Small intestine (tissue), 7 donors: ENCODE results near the gene RNASE8. TPM values are rescaled to one million over a fixed set of nuclear protein-coding genes. Genes with fewer than 3 reads are reported as not detected.

Experiments used
- DNase-seq, 2 donors: peaks; one replicate each; pipeline versions ENCODE4 v3.0.0 to v3.0.0-alpha.2; 2013
- FAIRE-seq: peaks from 2 replicates; lab custom pipeline; 2012; peaks lifted over from hg19 to GRCh38; lab: Jason Lieb, UNC
- H3K27ac ChIP-seq, 3 donors: one replicate each; pipeline ENCODE4 v1.5.1; 2013; ENCODE audit warnings: low read length in 2 of 3, mild to moderate bottlenecking in 2 of 3, control low read depth in 1 of 3, inconsistent platforms in 1 of 3, low read depth in 1 of 3, moderate library complexity in 1 of 3
- H3K27me3 ChIP-seq, 3 donors: one replicate each; pipeline ENCODE4 v1.6.1; 2013; ENCODE audit warnings: low read length in 3 of 3, inconsistent platforms in 1 of 3; ENCODE audit not compliant: control insufficient read depth in 3 of 3, insufficient read depth in 3 of 3
- H3K36me3 ChIP-seq, 3 donors: one replicate each; pipeline ENCODE4 v1.6.1; 2013; ENCODE audit warnings: low read length in 3 of 3, inconsistent platforms in 1 of 3, low read depth in 1 of 3, mild to moderate bottlenecking in 1 of 3, moderate library complexity in 1 of 3; ENCODE audit not compliant: control insufficient read depth in 3 of 3, insufficient read depth in 2 of 3
- H3K4me1 ChIP-seq, 3 donors: one replicate each; pipeline ENCODE4 v1.6.1; 2013; ENCODE audit warnings: low read length in 2 of 3, inconsistent platforms in 1 of 3, low read depth in 1 of 3, mild to moderate bottlenecking in 1 of 3, moderate library complexity in 1 of 3; ENCODE audit not compliant: control insufficient read depth in 3 of 3, insufficient read depth in 2 of 3
- H3K4me3 ChIP-seq, 3 donors: one replicate each; pipeline ENCODE4 v1.5.1; 2013; ENCODE audit warnings: low read length in 3 of 3, control low read depth in 1 of 3, inconsistent platforms in 1 of 3, low read depth in 1 of 3, mild to moderate bottlenecking in 1 of 3, moderate library complexity in 1 of 3
- H3K9me3 ChIP-seq, 2 donors: one replicate each; pipeline ENCODE4 v1.6.1; 2013; ENCODE audit warnings: low read depth in 1 of 2, low read length in 1 of 2; ENCODE audit not compliant: control insufficient read depth in 2 of 2, insufficient read depth in 1 of 2
- WGBS, 3 donors: extraction: QIAGEN DNeasy Blood & Tissue Kit; methylation state at CpG; one replicate each; pipeline ENCODE4 v1.1.7; 2013; 5-methylcytosine and 5-hydroxymethylcytosine counted together
- polyA plus RNA-seq, 4 donors: library from polyadenylated mRNA; stranded (reverse) in 3 of 4; unstranded in 1 of 4; fragments of 200-250 nt in 3 of 4; fragments of 120-200 nt in 1 of 4; gene quantifications; one replicate each; pipeline versions ENCODE4 v1.2.1 to v1.2.3, GENCODE V29; 2013
- donor health status: healthy with polysubstance abuse.
- donor health status: control.
- donor health status: control.
- donor health status: Bipolar disorder and iron deficiency.
- donor health status: healthy.

Gene RNASE8
- polyA plus RNA-seq, 4 donors = not detected

GRCh38 chr14:21041676-21042433 lies 15.8 kb upstream of the RNASE8 start, which contains the start of gene RNASE7:
Gene RNASE7, plus strand, starts transcription at chr14:21042362. Its CDS starts 631 bp downstream, at chr14:21042993.
- DNase-seq = no peak
- 68 to 79% (median 78%) methylated on average over 11 of the region's 11 CpGs for WGBS, 3 donors
- H3K36me3 ChIP-seq = no peaks in the 10 kb centered on the region
- H3K4me3 ChIP-seq = no peak within 1 kb of the TSS
- H3K27me3 ChIP-seq = no peaks in the 10 kb centered on the region
- H3K4me1 ChIP-seq = peaks cover 0 to 33% (median 5%) of the 10 kb centered on the region in 3 donors
- no peaks in the 10 kb centered on the region for H3K9me3 ChIP-seq
- H3K27ac ChIP-seq = no peak within 1 kb of the TSS
- no peak for FAIRE-seq

- FAIRE-seq = no peak
- DNase-seq = no peak
- no peaks in the 10 kb centered on the region for H3K36me3 ChIP-seq
- H3K4me1 ChIP-seq = peaks cover 0 to 29% (median 5%) of the 10 kb centered on the region in 3 donors
- WGBS, 3 donors = 62 to 67% (median 65%) methylated on average over 8 of the region's 8 CpGs
- no peak overlapping the region for H3K4me3 ChIP-seq
- no peak overlapping the region for H3K27ac ChIP-seq
- no peaks in the 10 kb centered on the region for H3K27me3 ChIP-seq
- no peaks in the 10 kb centered on the region for H3K9me3 ChIP-seq
Measured at GRCh38 chr14:21042918-21043317, 14.7 kb upstream of the RNASE8 start.

GRCh38 chr14:21043387-21043973 lies 14.1 kb upstream of the RNASE8 start:
- Histone ChIP-seq H3K36me3 (no peaks in the 10 kb centered on the region), H3K4me3 (no peak overlapping the region), H3K4me1 (peaks cover 0 to 23% (median 5%) of the 10 kb centered on the region in 3 donors), H3K27me3 (no peaks in the 10 kb centered on the region), H3K27ac (no peak overlapping the region), H3K9me3 (no peaks in the 10 kb centered on the region)
- 29 to 60% (median 44%) methylated on average over 2 of the region's 2 CpGs for WGBS, 3 donors
- DNase-seq (no peak), FAIRE-seq (no peak)

- Histone ChIP-seq H3K27ac (peak overlapping the region in 1 of 3 donors; percentile 23), H3K4me3 (no peak overlapping the region), H3K36me3 (no peaks in the 10 kb centered on the region), H3K27me3 (no peaks in the 10 kb centered on the region), H3K4me1 (peaks cover 0 to 17% (median 5%) of the 10 kb centered on the region in 3 donors), H3K9me3 (no peaks in the 10 kb centered on the region)
- FAIRE-seq (no peak), DNase-seq (peak; percentile 40 to 74)
- WGBS, 3 donors = 32 to 38% (median 33%) methylated on average over 6 of the region's 6 CpGs
Measured at GRCh38 chr14:21043974-21044618, 13.5 kb upstream of the RNASE8 start.

- no peaks in the 10 kb centered on the region for H3K9me3 ChIP-seq
- no peak overlapping the region for H3K27ac ChIP-seq
Measured at GRCh38 chr14:21047378-21047781, 10.2 kb upstream of the RNASE8 start.

GRCh38 chr14:21048638-21049037 lies 9.0 kb upstream of the RNASE8 start:
- no peaks in the 10 kb centered on the region for H3K9me3 ChIP-seq
- DNase-seq (no peak), FAIRE-seq (no peak)
- H3K4me1 ChIP-seq = peaks cover 0 to 7% (median under 1%) of the 10 kb centered on the region in 3 donors
- H3K4me3 ChIP-seq = no peak overlapping the region
- no peaks in the 10 kb centered on the region for H3K27me3 ChIP-seq
- no peaks in the 10 kb centered on the region for H3K36me3 ChIP-seq
- H3K27ac ChIP-seq = no peak overlapping the region
- WGBS, 3 donors = 26 to 61% (median 50%) methylated on average over 2 of the region's 2 CpGs

More at GRCh38 chr14:21047378-21047781, 10.2 kb upstream of the RNASE8 start:
- no peaks in the 10 kb centered on the region for H3K36me3 ChIP-seq
- H3K27me3 ChIP-seq = no peaks in the 10 kb centered on the region
- H3K4me1 ChIP-seq = peaks cover 0 to 8% (median 5%) of the 10 kb centered on the region in 3 donors
- FAIRE-seq = no peak
- no peak for DNase-seq
- no peak overlapping the region for H3K4me3 ChIP-seq
- WGBS, 3 donors = 55 to 93% (median 82%) methylated on average over 2 of the region's 2 CpGs

- no peak for FAIRE-seq
- 75 to 84% (median 76%) methylated on average over 3 of the region's 3 CpGs for WGBS, 3 donors
Measured at GRCh38 chr14:21049271-21049673, 8.3 kb upstream of the RNASE8 start.

GRCh38 chr14:21050597-21050996 lies 7.0 kb upstream of the RNASE8 start:
- Histone ChIP-seq H3K9me3 (no peaks in the 10 kb centered on the region), H3K27ac (no peak overlapping the region), H3K36me3 (no peaks in the 10 kb centered on the region), H3K4me3 (no peak overlapping the region), H3K4me1 (peaks cover 0 to 10% (median 0%) of the 10 kb centered on the region in 3 donors), H3K27me3 (no peaks in the 10 kb centered on the region)
- WGBS, 3 donors = 71 to 82% (median 75%) methylated on average over 3 of the region's 3 CpGs
- FAIRE-seq = no peak
- no peak for DNase-seq

More at GRCh38 chr14:21049271-21049673, 8.3 kb upstream of the RNASE8 start:
- no peaks in the 10 kb centered on the region for H3K36me3 ChIP-seq
- H3K9me3 ChIP-seq = no peaks in the 10 kb centered on the region
- peaks cover 0 to 9% (median 0%) of the 10 kb centered on the region in 3 donors for H3K4me1 ChIP-seq
- no peak for DNase-seq
- no peak overlapping the region for H3K4me3 ChIP-seq
- H3K27ac ChIP-seq = no peak overlapping the region
- no peaks in the 10 kb centered on the region for H3K27me3 ChIP-seq
